HG03060 (cell line): ENCODE measurements around the gene PIP4K2B.
A peak's percentile ranks its signal among the peaks of the same experiment; 100 is the strongest.
"Not testable (repeated sequence)": the region's sequence is repeated elsewhere in the genome, so short reads cannot be mapped to it uniquely, and the experiment has no call there.

Source experiments
- ATAC-seq: cut with Tn5 transposase; IDR thresholded peaks from one replicate; pipeline ENCODE4 v1.9.1; 2021; ENCODE audit warnings: low read depth, moderate number of reproducible peaks; ENCODE audit not compliant: unreplicated experiment

PIP4K2B gene

GRCh38 chr17:38799501-38800236 lies at the start of gene PIP4K2B:
Gene PIP4K2B, minus strand, starts transcription at chr17:38799556. Its CDS starts 132 bp downstream, at chr17:38799424.
- ATAC-seq = peak; percentile 58

- ATAC-seq = no peak
Measured at GRCh38 chr17:38848557-38848891, 49.2 kb upstream of the PIP4K2B start.

GRCh38 chr17:38844261-38844757 lies 45.0 kb upstream of the PIP4K2B start:
- ATAC-seq = no peak

GRCh38 chr17:38825762-38826247 lies 26.4 kb upstream of the PIP4K2B start:
- ATAC-seq = no peak

- ATAC-seq = peak; percentile 71
Measured at GRCh38 chr17:38824899-38825761, 25.8 kb upstream of the PIP4K2B start, which contains the start of gene CWC25. Gene CWC25, minus strand, starts transcription at chr17:38825321. Its CDS starts 138 bp downstream, at chr17:38825183.

- ATAC-seq = no peak
Measured at GRCh38 chr17:38815576-38816193, 16.3 kb upstream of the PIP4K2B start.

GRCh38 chr17:38809828-38810227 lies 10.5 kb upstream of the PIP4K2B start:
- ATAC-seq = no peak

- no peak for ATAC-seq
Measured at GRCh38 chr17:38800237-38800760, 943 bp upstream of the PIP4K2B start.

GRCh38 chr17:38798614-38799500 lies 499 bp downstream of the PIP4K2B start:
- ATAC-seq = peak; percentile 13

- no peak for ATAC-seq
Measured at GRCh38 chr17:38797828-38798227, 1.5 kb downstream of the PIP4K2B start.

- ATAC-seq = no peak
Measured at GRCh38 chr17:38797158-38797490, 2.2 kb downstream of the PIP4K2B start.

GRCh38 chr17:38796451-38797157 lies 2.8 kb downstream of the PIP4K2B start:
- no peak for ATAC-seq

- no peak for ATAC-seq
Measured at GRCh38 chr17:38794221-38794620, 5.1 kb downstream of the PIP4K2B start.

- no peak for ATAC-seq
Measured at GRCh38 chr17:38791162-38791561, 8.2 kb downstream of the PIP4K2B start.

- ATAC-seq = not testable (repeated sequence)
Measured at GRCh38 chr17:38790148-38790707, 9.1 kb downstream of the PIP4K2B start.

- ATAC-seq = no peak
Measured at GRCh38 chr17:38789185-38789584, 10.2 kb downstream of the PIP4K2B start.

GRCh38 chr17:38787999-38788398 lies 11.4 kb downstream of the PIP4K2B start:
- not testable (repeated sequence) for ATAC-seq

- ATAC-seq = no peak
Measured at GRCh38 chr17:38786372-38786771, 13.0 kb downstream of the PIP4K2B start.

- ATAC-seq = no peak
Measured at GRCh38 chr17:38783227-38783626, 16.1 kb downstream of the PIP4K2B start.
